ENCODE measurements around the gene PLCB4. TPM values are rescaled to one million over a fixed set of nuclear protein-coding genes. Genes with fewer than 3 reads are reported as not detected.

Gene PLCB4
- total and polyA plus RNA-seq, 2 experiments from 2014 or later: 6.5 to 16.1 TPM

- Histone ChIP-seq H3K79me2 (replicated peaks; ENCODE audit: insufficient read depth) (no peaks in the 10 kb centered on the region), H3F3A (replicated peaks; ENCODE audit: low read depth) (no peaks in the 10 kb centered on the region), H2AFZ (no peak overlapping the region), H3K27ac (ENCODE audit: low read depth) (no peak overlapping the region), H3K27me3 (ENCODE audit: insufficient read depth) (no peaks in the 10 kb centered on the region), H3K4me2 (no peak overlapping the region), H3K9me2 (ENCODE audit: insufficient read depth) (no peaks in the 10 kb centered on the region), H3K4me1 (ENCODE audit: insufficient read depth) (no peaks in the 10 kb centered on the region), H3K36me3 (ENCODE audit: insufficient read depth) (no peaks in the 10 kb centered on the region), H4K20me1 (replicated peaks; ENCODE audit: insufficient read depth) (no peaks in the 10 kb centered on the region), H3K4me3 (no peak overlapping the region)
- ATAC-seq (no peak), DNase-seq (ENCODE audit: low spot score) (no peak)
- TF ChIP-seq NANOG (IDR thresholded peaks at IDR 0.05; ENCODE audit: borderline replicate concordance): no peak
- TF ChIP-seq ZNF331 (CRISPR knock-in tag; IDR thresholded peaks at IDR 0.05; ENCODE audit: low read depth): no peak
- no peak for TF ChIP-seq ZNF462 (CRISPR knock-in tag; IDR thresholded peaks at IDR 0.05)
- TF ChIP-seq CTCF (conservative IDR thresholded peaks at IDR 0.05; ENCODE audit: low read depth in 2 of 2): no peak
- no peak for TF ChIP-seq EZH2 (IDR thresholded peaks at IDR 0.05; ENCODE audit: low read depth, unreplicated experiment)
- TF ChIP-seq REST (IDR thresholded peaks at IDR 0.05; ENCODE audit: unreplicated experiment): no peak
- Mint-ChIP-seq H3K4me1 (no peaks in the 10 kb centered on the region), H3K9me3 (no peaks in the 10 kb centered on the region; the same call in 2 of the 3 replicates), H3K4me3 (no peak overlapping the region), H3K27me3 (ENCODE audit: insufficient read depth, low read depth, poor library complexity) (no peaks in the 10 kb centered on the region), H3K36me3 (ENCODE audit: low read depth) (no peaks in the 10 kb centered on the region), H3K27ac (no peak overlapping the region)
Measured at GRCh38 chr20:9286501-9287461, 217.9 kb downstream of the PLCB4 start.

Data from GM23338 (cell line).